Fibroblast of upper back skin (primary cell): Measurements from ENCODE around the gene RHEB.
A peak's percentile ranks its signal among the peaks of the same experiment; 100 is the strongest.
"Not testable (repeated sequence)": the region's sequence is repeated elsewhere in the genome, so short reads cannot be mapped to it uniquely, and the experiment has no call there.

Source experiments
- DNase-seq: peaks from one replicate; pipeline ENCODE4 v3.0.0-alpha.2; 2013

Gene RHEB

DNA sequence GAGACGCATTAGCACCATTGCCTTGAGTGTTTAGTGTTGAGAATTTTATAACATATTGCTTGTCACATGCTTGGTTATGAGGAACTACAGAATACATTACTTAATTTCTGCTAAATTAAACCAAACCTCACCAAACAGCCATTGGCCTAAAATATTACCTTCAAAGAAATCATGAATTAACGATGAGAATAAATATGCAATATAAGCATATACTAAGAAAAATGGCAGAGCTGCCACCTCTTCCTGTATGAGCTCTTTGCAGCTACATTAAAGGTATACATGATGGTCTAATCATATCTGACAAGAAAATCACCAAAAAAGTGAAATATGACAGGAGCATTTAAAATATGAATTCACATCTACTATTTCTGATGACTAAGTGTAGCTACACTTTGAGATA, 5.2 kb upstream of the RHEB start:
- DNase-seq, result no peak

DNA sequence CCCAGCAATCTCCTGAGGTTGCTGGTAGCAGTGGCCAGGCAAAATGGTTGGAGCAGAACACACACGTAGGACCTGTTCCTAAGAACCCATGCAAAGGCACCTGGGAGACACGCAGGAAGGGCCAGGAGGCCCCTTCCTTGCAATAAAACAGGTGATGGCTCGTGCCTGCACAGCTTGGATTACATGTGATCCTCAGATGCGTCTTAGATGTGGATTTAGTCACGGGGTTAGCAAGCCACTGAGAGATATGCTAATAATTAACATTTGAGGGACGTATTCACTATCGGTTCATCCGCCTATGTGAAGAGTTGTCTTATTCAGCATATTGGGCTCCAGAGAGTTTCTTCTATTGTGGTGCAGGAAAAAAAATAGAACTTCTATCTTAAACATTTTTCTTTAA, 4.6 kb upstream of the RHEB start:
- no peak for DNase-seq

DNA sequence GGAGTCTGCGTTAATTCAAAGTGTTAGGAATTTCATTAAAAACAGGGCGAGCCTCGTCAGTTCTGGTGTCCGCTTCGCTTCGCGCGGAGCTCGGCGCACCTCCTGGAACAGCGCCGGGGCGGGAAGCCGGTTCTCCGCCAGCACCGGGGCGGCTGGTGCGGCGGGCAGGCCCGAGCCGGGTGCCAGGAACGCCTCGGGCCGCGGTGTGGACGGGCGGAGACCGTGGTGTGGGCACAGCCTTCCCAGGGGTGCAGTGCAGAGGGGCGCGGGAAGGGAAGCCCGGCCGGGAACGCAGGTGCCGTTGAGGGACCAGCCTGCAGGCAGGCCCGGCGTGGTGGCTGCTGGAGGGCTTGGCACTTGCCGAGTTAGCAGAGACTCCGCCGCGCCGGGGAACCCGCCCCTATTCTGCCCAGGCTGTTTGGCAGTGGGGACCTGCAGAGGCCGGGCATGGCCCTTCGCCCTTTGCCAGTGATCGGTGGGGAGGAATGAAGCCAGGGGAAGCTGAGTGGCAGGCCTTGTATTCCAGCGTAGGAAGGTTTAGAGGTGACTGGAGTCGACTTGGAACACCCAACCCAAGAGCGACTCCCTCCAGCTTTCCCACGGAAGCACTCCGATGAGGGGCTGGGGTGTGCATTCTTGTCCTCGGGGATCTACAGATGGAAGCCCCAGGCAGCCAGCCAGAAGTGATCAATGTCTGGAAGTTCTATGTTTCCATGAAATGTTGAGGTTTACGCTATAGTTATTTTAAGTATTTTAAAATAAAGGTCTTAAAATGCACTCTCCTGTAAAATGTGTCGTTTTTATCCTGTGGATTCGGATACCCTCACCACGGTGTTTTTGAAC, 945 bp upstream of the RHEB start:
- DNase-seq, result no peak

DNA sequence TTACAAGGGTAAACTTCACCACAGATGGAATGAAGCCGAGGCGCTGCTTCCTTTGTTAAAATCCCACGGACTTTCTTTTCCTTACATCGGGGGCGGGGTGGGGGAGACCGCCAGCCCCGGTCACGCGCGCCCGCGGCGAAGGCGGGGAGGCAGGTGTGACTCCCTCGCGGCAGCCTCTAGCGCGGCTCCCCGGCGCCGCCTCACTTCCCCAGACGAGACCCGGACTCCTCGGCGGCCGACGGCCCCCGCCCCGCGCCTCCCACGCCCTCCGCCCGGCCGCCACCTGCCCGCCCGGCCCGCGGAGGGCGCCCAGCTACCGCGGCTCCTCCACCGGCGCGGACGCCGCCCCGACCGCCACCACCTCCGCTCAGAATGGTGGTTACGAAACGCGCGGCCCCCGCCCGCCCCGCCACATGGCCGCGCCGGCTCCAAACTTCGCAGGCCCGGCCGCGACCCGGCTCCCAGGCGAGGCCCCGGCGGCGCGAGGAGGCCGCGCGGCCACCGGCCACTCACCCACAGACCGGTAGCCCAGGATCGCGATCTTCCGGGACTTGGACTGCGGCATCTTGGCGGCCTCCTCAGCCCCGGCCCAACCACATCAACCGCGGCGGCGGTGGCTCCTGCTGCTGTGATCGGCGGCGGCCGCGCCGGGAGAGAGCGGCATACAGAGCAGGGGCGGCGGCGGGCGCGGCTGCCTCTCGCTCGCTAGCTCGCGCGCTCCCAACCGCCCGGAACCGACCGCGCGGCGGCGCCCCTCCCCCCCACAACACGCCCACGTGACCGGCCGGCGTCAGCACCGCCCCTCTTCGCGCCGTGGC, 539 bp downstream of the RHEB start:
- not testable (repeated sequence) for DNase-seq

DNA sequence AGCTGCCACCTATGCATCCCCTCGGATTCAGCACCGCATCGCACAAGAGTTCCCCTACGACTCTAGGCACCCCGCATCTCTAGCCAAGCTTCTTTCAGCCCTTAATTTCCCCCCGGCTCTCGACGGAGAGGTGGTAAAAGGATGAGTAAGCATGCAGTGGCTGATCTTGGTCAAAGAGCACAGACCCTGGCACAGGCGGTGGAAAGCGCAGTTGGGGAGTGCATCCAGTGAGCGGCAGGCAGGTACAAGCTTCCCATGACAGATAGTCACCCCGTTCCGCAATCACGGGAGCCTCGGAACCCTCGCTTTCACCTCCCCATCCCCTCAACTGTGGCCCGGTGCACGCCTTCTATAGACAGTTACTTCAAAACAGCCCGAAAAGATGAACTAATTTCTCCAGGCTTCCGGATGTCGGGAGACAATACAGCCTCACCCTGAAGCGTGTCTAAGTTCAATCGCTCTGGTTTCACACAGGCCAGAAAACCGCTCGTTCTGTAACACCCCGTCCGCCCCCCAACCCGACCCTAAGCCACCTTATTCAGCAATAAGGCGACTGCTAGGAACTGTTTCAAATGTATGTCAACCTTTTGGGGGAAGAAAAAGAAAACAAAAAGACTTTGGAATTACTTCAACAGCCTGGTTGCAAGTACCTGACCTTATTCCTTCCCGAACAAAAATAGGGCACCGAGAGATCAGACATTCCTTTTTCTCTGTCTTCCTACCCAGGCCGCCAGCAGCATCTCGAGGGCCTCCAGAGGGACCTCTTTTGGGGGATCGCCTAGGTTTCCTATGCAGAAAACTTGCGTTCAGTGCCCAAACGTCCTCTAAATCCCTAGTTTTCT, 1.4 kb downstream of the RHEB start:
- no peak for DNase-seq

DNA sequence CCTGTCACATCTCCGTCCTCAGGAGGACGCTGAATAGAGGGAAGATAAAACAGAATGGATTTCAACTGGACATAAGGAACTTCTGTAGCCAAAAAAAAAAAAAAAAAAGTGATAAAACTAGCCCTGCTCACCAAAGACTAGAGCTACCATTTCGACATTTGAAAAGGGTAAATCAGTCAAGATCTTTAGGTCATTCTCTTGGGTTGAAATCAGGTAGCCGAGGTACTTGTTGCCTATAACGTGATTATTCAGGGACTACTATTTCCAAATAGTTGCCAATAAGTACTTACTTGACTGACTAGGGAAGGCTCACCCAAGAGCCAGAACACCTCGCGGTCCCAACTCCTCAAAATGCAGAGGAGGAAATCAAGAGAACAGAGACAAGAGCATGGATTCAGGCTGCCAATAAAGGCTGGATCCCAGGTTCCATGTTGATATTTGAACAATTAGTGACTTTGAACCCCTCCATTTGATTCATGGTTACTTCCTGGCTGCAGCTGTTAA, 2.0 kb downstream of the RHEB start:
- DNase-seq, result no peak

DNA sequence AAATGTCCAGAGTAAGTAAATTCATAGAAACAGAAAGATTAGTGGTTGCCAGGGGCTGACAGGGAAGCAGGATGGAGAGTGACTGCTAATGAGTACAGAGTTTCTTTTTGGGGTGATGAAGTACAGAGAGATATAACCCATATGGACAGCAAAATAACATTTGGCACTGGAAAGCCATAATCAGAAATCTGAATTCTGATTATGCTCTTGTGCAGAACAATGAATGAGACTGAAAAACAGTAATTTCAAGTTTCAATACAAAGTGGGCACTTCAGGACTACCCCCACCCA, 4.5 kb downstream of the RHEB start:
- DNase-seq, result no peak

DNA sequence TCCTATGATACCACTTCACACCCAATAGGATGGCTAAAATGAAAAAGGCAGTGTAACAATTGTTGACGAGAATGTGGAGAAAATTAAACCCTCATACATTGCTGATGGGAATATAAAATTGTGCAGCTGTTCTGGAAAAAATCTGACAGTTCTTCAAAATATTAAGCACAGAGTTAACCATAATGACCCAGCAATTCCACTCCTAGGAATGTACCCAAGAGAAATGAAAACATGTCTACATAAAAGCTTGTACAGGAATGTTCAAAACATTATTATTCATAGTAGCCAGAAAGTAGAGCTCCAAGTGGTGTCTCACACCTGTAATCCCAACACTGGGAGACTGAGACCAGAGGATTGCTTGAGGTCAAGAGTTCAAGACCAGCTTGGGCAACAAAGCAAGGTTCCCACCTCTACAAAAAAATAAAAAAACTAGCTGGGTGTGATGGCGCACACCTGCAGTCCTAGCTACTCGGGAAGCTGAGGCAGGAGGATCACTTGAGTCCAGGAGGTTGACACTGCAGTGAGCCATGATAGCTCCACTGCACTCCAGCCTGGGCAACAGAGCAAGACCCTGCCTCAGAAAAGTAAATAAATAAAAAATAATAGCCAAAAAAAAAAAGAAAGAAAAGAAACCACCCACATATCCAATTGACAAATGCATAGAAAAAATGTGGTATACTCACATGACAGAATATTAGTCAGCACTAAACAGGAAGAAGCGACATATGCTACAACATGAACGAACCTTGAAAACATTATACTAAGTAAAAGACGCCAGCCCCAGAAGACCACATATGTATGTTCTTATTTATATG, 5.0 kb downstream of the RHEB start:
- DNase-seq, result no peak

DNA sequence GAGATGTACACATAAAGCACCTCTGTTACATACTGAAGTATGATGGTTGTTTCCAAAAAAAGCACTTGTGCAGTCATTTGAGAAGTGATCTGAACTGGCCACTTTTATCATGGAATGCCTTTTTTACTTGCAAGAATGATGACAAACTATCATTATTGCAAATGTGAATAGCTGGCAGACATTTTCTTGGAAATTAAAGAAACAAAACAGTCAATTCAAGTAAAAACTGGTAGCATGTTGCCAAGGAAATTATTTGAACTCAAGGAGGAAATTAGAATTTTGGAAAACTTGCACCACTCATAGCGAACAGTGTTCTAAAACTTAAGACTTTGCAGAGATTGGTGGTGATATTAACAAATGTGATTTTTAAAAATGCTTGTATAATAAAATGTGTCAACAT, 6.6 kb downstream of the RHEB start:
- no peak for DNase-seq

DNA sequence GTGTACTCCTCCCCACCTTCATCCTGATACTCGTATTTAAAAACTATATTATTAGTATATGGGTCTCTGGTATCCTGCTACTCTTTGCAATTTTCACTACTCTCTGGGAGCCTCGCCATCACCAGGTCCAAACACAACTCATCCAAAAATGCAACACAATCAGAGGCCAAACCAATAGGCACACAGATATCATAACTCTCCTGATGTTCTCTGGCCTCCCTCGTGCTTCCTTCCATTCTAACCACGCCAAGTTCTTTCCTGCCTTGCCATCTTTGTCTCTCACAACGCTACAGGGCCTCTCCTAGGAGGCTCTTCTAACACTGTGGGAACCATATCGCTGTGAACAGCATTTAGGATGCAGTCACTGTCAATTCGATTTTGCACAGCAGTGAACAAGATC, 7.3 kb downstream of the RHEB start:
- DNase-seq, result no peak

DNA sequence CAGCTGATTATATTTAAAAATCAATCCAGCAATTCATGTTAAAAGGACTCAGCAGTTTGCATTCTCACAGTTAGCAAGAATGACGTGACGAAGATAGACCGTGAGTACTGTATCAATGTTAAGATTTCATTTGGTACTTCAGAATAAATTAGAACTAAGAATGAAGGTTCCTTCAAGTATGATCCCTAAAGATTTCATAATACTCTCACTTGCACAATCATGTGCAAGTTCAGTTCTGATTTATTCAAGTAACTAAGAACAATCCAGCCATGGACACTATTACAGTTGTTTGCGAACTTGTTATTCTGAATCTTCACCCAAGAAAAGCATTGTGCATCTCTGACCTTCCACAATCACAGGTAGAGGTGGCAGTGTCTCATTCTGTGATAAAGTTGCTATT, 7.7 kb downstream of the RHEB start:
- no peak for DNase-seq

DNA sequence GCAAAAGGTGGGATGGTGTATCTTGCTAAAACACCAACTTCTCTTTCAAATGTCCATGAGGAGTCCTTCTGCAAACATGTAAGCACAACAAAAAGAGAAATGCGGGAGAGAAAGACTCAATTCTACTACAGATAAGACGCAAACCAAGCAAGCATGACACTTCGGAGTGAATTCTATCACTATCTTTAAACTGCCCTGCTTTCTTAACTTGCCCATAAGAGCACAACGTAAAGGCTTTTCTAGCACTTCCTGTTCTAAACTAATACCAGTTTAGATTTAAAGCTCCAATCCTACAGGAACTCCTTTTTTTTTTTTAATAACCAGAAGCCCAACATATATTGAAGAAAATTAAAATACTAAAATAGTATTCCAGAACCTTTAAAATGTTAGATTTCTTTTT, 8.4 kb downstream of the RHEB start:
- DNase-seq, result no peak

DNA sequence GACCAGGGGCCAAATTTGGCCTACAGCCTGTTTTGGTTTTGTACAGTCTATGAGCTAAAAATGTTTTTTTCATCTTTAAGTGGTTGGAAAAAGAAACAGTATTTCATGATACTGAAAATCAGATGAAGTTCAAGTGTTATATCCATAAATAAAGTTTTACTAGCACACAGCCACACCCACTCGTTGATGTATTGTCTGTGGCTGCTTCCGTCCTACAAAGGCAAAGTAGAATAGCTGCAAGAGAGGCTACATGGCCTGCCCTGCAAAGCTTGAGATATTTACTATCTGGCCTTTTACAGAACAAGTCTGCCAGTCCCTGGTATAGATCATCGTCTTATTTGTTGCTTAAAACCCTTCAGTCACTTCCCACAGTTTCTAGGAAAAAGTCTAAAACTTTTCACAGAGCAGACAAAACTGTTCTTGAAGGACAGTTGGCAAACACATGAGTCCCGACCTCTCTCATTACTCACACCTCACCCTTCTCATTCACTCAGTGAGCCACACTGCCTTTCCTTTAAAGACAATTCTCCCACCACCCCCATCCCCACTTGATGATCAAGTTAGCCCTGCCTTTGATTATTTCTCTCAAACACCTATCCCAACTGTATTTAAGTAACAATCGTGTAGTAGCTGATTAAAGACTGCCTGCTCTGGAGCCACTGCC, 9.9 kb downstream of the RHEB start:
- no peak for DNase-seq

DNA sequence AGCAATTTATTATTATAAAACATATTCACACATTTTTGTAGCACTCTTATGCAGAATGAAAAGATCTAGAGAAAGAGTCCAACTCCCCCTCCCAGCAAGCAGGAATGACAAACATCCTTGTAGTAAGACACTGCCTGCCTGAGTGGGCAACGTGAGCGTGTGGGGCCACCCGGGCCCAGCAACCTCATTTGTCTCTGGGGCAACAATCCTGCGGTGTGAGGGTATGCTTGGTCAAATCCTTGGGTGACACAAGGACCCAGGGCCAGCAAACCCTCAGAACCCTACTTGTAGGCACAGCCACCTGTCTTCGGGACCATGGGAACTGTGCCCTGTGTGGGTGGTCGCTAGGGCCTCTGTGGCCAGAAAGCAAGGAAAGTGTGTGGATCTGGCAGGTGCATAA, 10.7 kb downstream of the RHEB start:
- DNase-seq, result no peak

DNA sequence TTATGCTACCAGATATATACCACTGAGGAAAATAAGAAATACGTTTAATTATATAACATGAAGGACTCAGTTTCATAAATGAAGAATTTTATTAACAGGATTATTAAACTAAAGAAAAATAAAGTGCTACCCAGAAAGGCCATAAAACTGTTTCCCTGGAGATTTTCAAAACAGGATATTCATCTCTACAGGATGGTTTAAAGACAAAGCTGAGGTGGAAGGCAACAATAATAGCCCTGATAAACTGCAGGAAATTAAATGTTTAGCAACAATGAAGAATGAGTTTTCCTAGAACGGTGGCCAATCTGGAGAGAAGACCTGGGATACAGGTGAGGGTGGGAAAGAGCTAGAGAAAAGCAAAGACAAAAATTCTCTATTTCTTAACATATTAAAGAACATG, 11.9 kb downstream of the RHEB start:
- DNase-seq, result no peak

DNA sequence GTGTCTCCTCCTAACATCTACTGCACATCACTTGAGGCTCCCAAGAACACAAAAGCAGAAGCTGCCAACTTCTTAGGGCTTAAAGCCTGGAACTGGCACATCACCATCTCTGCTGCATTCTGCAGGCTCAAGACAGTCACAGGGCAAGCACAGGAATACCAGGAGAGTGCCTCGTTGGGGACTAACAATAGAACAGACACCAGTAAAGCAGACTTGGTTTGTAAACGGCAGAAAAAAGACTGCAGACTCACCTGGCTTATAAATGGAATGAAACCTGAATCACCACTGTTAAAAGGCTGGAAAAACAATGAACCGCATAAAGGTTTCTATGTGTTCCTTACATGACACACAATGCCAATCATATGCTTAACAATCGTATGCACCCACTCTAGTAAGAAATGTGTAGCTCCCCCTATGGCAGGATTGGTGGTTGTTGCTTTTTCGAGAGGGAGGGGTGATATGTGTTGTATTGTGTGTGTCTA, 12.8 kb downstream of the RHEB start:
- DNase-seq, result no peak

DNA sequence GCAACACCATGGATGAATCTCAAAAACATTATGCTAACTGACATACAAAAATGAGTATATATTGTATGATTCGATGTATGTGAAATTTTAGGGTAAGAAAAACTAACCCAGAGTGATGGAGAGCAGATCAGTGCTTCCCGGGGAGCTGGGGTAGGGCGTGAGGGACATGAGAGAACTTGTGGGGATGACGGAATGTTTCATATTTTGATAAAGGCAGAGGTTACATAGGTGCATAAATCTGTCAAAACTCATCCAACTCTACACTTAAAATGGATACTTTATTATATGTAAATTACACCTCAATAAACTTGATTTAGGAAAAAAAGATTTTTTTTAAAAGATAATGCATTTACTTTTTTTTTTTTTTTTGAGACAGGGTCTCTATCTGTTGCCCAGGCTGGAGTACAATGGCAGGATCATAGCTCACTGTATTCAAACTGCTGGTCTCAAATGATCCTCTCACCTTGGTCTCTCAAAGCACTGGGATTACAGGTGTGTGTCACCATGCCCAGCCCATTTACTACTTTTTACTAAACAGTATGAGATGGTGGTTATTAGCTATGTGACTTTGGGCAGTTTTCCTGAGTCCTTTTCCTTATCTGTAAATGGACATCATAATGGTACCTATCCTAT, 13.7 kb downstream of the RHEB start:
- DNase-seq, result no peak

DNA sequence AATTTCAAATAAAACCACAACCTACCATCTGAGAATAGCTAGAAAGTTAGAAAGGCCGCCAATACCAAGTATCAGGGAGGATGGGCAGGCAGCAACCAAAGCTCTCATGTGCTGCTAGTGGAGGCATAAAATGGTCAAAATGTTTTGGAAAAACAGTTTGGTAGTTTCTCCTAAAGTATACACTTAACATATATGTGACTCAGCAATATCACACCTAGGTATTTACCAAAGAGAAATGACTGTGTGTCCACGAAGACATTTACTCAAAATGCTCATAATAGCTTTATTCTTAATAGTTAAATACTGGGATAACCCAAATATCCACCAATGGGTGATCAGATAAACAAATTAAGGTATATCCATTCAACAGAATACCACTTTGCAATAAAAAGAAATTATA, 14.3 kb downstream of the RHEB start:
- DNase-seq, result no peak

DNA sequence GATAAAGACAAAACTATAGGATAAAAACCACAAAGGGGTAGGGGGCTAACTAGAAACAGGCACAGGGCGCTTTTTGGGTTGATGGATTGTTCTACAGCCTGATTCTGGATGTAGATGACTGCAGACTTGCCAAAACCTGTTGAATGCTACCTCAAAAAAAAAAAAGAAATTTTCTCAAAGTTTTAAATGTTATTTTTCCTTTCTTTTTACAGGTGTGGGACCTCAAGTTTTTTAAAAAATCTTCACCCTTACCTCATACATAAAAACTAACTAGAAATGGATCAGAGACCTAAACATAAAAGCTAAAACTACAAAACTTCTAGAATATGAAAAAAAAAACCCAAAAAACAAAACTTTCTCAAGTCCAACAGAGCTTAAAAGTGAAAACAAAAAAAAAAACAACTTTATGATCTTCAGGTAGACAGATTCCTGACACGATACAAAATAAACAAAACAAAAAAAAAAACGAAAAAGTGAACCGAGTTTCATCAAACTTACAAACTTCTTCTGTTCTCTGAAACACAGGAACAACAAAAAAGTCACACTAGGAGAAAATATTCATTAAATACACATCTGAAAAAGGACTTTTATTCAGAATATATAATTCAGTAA, 14.9 kb downstream of the RHEB start:
- no peak for DNase-seq

DNA sequence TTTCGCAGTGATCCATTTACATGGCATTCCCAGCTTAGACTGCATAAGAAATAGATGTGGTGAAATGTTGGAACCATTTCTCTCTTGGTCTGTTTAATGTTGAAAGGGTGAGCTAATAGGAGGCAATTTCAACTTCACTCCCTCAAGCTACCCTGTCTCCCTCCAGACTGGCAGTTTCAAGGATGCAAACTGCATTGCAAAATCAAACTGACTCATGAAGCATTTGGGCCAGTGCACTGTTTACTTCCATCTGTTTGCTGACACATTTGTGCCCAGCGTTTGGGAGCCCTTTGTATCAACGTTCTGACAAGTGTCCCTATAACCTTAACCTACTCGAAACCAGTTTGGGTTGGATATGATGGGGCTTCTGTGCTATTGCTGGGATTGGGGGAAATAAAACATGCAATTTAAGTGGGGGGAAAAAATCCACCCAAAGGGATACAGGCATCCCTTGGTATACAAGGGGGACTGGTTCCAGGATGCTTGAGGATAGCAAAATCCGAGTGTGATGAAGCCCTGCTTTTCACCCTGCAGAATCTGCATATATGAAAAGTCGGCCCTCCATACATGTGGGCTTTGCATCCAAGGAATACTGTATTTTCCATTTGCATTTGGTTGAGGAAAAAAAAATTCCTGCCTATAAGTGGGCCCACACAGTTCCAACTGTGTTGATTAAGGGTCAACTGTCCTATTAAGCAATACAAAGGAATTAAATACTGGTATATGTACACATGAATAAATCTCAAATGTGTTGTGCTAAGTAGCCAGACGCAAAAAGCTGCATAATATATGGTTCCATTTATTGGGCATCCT, 15.6 kb downstream of the RHEB start:
- DNase-seq, result peak; percentile 85
